Esophagus muscularis mucosa (tissue), 3 donors: ENCODE data around the gene CREBL2.

Source experiments
- POLR2A ChIP-seq: fragments of 450-650 bp; IDR thresholded peaks from one replicate; pipeline ENCODE4 v1.6.1; 2017; ENCODE audit warnings: antibody characterized with exemption, moderate library complexity, mild to moderate bottlenecking, low read depth
- TF ChIP-seq, protein P1 (sequence below), 3 experiments: fragments of 200-600 bp in 2 of 3; fragments of 450-650 bp in 1 of 3; sonication (generic) in 2 of 3; IDR thresholded peaks; one replicate each; pipeline ENCODE4 v1.5.1; 2017 to 2019; ENCODE audit warnings: antibody characterized with exemption in 3 of 3, mild to moderate bottlenecking in 2 of 3, moderate library complexity in 1 of 3

DNA sequence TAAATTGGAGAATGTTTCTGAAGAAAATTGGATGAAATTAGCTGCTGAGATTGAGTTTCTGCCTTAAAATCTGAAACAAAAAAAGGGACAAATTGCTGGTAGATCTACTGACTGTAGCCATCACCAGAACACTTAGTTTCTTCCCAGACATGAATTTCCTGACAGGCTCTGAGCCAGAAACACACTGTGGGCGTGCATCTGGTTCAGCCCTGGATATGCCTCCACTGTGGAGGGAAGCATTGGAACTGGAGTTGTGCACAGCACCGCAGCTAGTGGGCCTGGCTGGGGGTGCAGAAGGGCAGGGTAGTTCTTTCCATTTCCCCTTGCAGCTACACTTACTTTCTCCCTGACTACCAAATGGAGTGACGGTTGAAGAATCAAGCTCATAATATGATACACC is 31.2 kb downstream of the CREBL2 start:
- TF ChIP-seq, protein P1, sequence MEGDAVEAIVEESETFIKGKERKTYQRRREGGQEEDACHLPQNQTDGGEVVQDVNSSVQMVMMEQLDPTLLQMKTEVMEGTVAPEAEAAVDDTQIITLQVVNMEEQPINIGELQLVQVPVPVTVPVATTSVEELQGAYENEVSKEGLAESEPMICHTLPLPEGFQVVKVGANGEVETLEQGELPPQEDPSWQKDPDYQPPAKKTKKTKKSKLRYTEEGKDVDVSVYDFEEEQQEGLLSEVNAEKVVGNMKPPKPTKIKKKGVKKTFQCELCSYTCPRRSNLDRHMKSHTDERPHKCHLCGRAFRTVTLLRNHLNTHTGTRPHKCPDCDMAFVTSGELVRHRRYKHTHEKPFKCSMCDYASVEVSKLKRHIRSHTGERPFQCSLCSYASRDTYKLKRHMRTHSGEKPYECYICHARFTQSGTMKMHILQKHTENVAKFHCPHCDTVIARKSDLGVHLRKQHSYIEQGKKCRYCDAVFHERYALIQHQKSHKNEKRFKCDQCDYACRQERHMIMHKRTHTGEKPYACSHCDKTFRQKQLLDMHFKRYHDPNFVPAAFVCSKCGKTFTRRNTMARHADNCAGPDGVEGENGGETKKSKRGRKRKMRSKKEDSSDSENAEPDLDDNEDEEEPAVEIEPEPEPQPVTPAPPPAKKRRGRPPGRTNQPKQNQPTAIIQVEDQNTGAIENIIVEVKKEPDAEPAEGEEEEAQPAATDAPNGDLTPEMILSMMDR (IDR thresholded peaks at IDR 0.05): no peak
- TF ChIP-seq POLR2A: no peak
